ENCODE measurements around the gene CASK.
"Not testable (repeated sequence)": the region's sequence is repeated elsewhere in the genome, so short reads cannot be mapped to it uniquely, and the experiment has no call there.

Gene CASK

DNA sequence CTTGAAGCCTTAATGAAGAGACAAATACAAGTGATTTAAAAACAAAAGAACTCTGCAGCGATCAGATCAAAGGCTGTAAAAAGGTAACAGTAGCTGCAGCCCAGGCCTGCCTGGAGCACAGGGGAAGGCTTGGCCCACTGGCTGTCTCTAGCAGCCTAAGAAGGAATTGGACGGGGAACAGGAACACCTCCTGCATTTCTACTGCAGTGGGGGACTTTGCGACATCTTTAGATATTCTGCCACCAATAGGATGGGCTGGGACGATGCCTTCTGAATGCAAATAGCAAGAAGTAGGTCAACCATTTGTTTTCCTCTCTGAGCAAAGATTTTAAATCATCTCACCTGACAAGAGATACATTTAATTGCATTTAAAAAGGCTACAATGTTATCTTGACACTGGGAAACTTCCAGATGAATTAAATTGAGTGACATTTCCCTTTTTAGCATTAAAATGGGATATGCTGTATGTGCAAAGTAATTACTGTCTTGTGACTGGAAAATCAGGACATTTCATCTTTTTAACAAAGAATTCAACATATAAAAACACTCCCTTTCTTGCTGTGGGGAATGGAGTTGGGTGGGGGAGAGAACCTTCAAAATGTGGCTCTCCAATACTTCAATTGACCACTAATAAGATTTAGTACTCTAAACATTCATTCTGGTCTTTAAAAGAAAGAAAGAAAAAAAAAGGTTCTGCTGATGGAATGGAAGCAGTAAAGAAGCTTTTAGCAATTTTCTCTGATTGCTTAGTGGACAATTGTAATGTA, 406.2 kb downstream of the CASK start:
- DNase-seq (ENCODE audit: low read depth) = no peak

DNA sequence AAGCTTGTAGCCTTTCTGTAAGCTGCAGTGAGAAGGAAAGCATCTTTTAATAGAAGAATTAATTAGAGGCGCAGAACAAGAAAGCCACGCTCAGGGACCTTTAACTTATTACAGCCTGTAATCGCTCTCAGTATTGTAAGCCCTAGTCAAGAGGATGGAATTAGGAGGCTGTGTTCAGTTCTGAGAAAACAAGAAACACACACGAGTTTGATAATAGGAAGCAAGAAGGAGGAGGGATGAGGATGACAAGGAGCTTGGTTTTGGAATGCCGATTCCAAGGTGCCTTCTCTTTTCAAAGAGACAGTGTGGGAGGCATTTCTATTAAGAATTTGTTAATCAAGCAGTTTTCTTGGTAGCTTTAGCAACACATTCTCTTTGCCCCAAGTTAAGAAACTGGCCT, 406.9 kb downstream of the CASK start:
- no peak for DNase-seq (ENCODE audit: low read depth)

DNA sequence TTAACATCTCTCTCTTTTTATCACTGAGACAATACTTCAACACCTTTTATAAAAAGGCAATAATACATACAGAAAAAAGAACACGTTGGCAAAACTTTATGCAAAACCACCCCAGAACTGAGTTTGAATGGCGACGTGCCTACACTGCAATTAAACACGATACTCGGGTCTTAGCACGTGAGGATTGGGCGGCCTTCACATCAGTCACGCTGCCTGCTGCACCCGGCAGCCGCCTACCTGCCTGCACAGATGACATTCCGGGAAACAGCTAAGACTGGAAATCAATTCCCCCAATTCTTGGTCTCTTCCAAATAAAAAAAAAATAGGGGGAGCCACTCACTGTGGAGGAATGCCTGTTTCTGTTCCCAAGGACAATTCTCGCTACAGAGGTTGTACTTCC, 408.0 kb downstream of the CASK start:
- DNase-seq (ENCODE audit: low read depth) = no peak

DNA sequence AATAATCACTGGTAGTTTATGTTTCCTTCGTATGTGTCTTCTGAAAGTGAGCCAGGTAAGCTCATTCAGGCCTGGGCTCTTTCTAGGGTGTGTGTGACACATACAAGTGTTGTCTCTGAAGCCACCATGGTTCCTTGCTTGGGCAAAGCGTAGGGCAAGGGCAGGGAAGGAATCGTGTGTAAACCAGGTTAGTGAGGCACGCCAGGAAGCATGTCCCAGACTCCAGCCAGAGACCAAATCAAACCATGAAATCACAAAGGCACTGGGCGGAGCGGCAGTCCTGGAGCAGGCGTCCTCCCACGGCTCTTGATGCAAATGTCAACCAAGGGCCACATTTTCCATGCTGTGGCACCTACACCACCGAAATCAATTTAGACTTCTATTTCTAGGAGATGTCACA, 409.2 kb downstream of the CASK start:
- no peak for DNase-seq (ENCODE audit: low read depth)

DNA sequence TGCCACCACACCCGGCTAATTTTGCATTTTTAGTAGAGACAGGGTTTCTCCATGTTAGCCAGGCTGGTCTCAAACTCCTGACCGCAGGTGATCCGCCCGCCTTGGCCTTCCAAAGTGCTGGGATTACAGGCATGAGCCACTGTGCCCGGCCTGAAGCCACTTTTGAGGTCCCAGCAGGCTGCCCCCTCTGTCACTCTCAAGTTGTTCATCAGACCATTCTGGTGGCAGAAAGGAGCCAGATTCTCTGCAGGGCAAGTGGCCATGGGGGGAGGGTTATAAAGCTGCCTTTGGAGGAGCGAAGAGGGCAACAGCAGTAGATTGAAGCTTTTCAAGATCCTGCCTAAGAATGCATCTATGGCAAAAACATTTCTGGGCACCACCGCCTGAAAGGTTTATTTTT, 410.5 kb downstream of the CASK start:
- DNase-seq (ENCODE audit: low read depth) = not testable (repeated sequence)

DNA sequence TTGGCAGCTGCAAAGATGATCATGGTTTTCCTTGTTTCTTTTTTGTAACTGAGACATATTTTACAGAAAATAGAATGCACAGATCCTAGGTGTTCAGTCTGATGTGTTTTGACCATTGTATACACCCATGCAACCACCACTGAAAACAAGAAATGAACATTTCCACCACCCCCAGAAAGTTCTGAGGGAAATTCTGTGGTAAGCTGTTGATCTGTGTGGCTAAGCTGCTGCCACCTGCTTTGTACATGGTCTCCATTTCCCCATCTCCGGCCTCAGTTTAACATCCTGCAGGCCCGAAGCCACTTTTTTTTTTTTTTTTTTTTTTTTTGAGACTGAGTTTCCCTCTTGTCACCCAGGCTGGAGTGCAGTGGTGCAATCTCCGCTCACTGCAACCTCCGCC, 411.0 kb downstream of the CASK start:
- no peak for DNase-seq (ENCODE audit: low read depth)

DNA sequence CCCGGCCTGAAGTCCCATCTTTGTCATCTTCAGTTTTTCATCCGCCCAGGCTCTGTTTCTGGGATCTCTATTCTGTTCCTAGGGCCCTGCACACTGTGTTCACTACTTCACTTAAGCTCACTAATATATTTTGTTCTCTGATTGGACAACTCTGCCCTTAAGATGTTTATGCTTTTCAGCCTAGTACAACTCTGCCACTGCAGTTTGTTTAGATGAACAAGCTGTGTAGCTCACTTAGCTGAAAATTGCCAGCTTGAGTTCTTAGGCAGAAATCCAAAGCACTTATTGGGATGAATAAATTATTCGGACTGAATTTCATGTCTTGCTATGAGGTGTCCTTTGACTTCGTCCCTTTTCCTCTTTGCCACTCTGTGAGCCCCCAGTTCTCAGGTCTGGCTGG, 415.4 kb downstream of the CASK start:
- DNase-seq (ENCODE audit: low read depth) = no peak

DNA sequence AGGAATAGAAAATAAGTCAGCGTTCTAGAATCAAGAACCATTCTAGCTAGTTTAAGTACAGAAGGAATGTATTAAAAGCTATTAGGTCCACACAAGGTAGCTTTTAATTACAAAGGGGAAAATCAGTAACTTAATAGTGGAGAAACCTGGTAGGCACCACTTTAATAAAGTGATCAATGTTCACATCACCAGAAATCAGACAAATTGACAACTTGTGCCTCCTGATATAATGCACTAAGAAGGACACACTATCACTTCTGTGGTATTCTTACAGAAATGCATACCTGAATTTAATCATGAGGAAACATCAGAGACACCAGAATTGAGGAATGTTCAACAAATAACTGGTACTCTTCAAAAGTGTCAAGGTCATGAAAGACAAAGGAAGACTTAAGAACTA, 421.4 kb downstream of the CASK start:
- no peak for DNase-seq (ENCODE audit: low read depth)

DNA sequence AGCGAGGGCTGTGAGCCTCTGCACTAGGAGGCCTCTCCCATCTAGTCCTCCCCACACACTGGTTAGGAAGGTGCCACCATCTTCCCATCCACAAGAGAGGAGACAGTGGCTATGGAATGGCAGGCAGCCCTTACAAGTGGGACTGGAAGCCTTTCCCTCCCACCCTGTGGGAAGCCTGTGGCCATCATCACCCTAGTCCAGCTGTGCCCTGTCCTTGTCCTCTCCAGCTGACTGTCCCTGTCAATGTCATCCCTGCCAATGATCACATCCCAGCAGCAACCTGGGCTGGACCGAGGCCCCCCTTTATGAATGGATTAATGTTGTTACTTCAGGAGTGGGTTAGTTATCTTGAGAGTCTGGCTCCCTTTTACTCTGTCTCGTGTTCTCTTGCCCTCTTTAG, 423.4 kb downstream of the CASK start:
- DNase-seq (ENCODE audit: low read depth) = no peak

DNA sequence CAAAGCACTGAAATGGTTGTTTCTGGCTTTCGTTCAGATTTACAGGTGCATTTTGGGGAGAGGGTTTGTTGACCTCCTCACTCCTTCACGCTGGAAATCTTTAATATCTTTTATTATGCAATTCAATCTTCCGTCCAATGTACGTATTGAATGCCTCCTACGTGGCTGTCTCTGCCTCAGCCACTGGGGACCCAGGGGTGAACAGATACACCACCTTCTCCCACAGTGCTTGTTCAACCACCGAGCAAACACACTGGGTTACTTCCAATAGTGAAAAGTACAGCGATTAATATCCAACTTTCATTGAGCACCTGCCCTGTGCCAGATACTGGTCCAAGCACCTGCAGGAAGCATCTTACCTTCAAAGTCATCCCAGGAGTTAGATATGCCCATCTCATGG, 424.2 kb downstream of the CASK start:
- no peak for DNase-seq (ENCODE audit: low read depth)

DNA sequence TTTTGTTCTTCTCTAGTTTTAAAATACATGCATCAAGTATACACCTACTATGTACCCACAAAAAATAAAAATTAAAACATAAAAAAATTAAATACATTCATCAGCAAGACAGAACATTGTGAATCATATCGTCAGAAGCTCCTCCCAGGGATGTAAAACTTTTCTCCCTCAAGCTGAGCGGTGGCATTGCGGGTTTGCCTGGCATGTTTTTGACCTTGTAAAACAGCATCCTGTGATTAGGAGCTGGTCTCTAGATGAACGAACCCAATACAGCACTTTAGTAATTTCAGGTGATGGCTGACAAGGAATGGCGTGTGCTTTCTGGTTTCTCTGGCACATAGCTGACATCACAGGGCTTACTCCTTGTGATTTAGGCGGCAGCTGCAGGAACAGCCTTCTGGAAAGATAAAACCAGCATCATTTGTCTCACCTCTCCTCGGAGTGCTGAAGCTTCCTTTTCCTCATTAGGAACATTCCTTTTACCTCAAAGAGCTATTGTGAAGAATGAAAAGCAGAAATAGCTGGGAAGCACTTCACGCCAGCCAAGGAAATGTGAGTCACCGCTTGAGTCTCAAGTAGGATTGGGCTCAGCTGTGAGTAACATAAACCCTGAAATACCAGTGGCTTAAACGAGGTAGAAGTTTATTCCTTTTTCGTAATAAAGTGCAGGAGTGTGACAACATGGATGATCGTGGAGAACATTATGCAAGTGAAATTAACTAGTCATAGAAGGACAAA, 431.9 kb downstream of the CASK start:
- DNase-seq (ENCODE audit: low read depth) = no peak

DNA sequence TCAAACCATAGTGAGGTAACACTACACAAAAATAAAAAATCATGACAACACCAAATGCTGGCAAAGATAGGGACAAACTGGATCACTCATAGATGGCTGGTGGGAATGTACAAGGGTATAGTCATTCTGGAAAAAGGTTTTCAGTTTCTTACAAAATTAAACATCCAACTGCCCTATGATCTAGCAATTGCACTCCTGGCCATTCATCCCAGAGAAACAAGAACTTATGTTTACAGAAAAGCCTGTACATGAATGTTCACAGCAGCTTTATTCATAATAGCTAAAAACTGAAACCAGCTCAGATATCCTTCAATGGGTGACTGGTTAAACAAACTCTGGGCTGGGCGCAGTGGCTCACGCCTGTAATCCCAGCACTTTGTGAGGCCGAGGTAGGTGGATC, 432.9 kb downstream of the CASK start:
- DNase-seq (ENCODE audit: low read depth) = no peak

DNA sequence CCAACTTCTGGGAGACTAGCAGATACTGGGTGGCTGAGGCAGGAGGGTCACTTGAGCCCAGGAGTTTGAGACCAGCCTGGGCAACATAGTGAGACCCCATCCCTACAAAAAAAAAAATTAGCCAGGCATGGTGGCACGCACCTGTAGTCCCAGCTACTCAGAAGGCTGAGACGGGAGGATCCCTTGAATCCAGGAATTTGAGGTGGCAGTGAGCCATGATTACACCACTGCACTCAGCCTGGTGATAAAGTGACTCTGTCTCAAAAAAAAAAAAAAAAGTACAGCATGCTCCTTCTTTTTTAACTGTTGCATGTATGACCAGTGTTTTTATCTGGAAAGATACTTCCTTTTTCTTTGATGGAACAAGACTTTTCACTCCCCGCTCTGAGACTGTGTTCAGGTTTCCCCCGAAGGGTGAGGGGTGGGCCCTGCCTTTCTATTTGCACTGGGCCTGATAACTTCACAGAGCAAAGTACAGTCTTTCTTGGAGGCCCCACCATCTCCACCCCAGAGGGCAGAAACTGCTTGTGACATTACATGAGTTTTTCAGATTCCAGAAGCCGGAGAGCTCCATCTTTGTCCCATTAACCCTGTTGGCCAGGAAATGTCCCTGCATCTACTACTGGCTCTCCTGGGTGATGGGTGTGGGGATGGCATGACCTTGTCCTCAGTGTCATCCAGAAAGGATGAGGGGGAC, 441.1 kb downstream of the CASK start:
- no peak for DNase-seq (ENCODE audit: low read depth)

DNA sequence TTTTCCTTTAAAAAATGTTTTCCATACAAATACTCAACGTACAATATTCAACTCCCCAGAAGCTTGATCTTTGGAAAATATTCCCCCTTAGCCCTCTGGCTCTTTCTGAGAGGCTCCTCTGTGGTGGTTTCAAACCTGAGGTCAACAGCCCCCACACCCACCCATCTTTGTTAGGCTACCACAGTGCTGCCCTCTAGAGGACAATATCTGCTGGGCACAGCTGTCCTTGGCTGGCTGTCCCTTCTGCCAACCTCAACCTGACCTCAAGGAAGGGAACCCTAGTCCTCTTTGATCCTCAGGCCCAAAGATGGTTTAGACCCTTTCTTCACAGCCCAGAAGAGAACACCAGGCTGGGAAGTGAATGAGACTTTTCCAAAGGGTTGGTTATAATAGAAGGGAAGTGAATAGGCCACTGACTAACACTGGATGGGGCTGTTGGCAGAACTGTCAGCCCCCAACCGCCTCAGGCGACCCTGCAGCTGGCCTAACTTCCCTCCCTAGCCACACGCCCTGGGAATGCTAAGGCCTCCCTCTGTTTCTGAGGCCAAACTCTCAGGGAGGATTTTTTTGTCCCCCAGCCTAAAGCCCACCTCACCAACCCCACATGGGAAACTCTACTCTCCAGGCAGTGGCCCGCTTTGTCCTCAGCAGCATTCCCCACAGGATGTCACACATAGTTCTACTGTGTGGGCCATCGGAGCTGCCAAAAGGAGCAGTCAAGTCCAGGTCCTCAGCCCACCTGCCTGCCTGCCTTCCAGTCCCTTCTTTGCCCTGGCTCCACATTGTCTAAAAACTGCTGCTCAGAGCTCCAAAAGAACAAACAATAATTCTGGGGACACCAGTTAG, 441.9 kb downstream of the CASK start:
- DNase-seq (ENCODE audit: low read depth) = no peak

DNA sequence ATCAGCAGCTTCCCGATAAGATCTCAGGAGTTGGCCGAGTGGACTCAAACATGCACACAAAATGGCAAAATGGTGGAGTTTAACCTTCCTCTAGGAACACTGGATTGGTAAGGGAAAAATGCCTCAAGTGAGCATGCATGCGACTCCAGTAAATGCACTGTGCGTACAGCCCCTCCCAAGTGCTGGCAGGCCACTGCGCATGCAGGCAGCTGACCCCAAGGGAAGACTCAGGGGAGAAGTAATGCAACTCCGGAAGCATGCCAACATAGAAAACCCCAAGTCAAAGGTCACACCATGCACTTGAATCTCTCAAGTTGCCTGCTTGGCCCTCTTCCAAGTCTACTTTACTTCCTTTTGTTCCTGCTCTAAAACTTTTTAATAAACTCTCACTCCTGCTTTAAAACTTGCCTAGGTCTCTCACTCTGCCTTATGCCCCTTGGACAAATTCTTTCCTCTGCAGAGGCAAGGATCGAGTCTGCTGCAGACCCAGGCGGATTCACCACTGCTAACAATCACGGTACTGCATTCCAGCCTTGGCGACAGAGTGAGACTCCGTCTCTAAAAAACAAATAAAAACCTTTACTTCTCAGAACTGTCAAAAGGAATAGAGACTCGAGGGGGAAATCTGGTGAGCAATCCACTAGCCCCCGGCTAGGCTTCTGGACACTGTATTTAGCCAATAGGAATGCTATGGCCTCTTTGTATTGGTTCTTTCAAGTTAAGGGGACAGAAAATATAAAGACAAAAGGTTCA, 442.7 kb downstream of the CASK start:
- DNase-seq (ENCODE audit: low read depth) = no peak

DNA sequence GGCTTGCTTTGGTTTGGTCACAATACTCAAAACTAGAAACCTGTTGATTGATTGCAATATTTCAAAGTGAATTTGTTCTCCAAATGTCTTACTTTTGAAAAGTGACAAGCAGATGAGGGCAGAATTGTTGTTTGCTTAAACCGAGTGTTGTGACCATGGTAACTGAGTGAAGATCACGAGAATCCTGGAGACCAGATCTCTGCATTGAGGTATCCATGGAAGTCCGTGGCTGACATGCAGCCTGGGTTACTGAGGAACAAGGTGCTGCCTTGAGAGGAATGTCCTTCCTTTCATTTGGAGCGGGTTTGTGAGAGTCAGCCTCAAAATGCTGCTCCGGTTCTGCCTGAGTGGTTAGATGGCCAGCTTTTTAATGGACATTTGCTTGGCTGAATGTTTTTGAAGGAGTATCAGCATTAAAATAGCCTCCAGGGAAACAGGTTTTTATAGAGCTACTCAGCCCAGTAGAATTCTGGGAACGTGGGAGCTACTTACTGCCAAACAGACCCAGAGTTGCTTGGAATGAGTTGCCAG, 444.9 kb downstream of the CASK start:
- DNase-seq (ENCODE audit: low read depth) = no peak

DNA sequence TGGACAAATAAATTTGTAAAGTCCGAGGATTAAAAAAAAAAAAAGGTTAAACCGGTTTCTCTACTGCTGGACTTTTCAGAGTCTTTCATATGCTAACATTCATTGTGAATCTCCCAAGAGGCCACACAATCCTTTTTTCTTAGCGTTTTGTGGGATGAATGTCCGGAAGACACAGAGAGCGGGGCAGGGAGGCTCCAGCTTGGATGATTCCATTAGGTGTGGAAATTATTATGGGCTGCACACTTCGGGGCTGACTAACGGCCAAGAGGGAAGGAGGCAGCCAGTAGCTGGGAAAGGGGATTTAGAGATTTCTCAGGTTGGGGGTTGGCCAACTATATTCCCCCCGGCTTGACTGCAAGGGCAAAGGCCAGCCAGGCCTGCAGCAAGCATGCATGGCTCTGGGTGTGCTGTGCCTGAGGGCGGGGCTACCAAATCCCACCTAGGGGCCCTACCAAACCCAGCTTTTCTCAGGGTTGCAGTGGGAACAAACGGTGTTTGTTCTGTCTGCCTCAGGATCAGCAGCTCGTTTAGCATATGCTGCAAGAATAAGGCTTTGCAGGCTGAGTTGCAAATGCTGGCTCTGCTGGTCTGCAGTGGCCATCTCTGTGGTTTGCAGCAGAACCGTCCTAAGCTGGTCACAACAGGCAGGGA, 447.6 kb downstream of the CASK start:
- no peak for DNase-seq (ENCODE audit: low read depth)

DNA sequence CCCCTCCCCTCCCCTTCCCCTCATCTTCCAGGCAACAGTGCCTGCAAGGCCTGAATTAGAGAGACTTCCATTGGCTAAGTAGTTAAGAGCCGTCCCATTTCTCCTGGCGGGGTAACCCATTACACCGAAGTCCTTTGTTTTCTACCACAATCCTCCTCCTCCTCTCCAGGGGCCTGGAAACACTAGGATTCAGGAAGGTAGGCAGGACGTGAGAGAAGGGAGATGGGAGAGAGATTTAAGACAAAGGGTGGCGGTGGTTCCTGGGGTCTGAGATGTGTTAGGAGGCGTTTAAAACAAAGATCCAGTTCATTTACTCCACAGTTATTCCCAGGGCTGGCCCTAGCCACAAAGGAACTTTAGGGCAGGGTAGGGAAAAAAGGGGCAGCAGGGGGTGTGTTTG, 448.2 kb downstream of the CASK start:
- no peak for DNase-seq (ENCODE audit: low read depth)

DNA sequence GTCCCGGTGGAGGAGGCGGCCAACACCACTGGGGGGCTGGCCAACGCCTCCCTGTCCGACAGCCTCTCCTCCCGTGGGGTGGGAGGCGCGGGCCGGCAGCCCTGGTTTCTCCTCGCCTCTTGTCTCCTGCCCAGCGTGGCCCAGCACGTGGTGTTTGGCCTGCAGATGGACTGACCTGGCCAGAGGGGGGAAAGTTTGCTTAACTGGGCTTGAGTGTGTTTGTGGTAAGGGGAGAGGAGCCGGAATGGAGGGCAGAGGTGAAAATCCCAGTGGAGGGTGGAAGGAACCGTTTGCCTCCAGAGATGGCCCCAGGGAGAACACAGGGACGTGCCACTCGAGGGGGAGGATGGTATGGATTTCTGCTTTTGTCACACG, 448.6 kb downstream of the CASK start:
- DNase-seq (ENCODE audit: low read depth) = no peak

DNA sequence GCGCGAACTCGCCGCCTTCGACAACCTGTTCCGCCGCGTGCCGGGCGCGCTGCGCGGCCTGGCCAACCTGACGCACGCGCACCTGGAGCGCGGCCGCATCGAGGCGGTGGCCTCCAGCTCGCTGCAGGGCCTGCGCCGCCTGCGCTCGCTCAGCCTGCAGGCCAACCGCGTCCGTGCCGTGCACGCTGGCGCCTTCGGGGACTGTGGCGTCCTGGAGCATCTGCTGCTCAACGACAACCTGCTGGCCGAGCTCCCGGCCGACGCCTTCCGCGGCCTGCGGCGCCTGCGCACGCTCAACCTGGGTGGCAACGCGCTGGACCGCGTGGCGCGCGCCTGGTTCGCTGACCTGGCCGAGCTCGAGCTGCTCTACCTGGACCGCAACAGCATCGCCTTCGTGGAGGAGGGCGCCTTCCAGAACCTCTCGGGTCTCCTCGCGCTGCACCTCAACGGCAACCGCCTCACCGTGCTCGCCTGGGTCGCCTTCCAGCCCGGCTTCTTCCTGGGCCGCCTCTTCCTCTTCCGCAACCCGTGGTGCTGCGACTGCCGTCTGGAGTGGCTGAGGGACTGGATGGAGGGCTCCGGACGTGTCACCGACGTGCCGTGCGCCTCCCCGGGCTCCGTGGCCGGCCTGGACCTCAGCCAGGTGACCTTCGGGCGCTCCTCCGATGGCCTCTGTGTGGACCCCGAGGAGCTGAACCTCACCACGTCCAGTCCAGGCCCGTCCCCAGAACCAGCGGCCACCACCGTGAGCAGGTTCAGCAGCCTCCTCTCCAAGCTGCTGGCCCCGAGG, 449.2 kb downstream of the CASK start:
- DNase-seq (ENCODE audit: low read depth) = no peak

Measured in activated T-cell treated with anti-CD3 and anti-CD28 coated beads for 48 hours (primary cell).